ENCODE data around the gene PBX3.

PBX3 gene

DNA sequence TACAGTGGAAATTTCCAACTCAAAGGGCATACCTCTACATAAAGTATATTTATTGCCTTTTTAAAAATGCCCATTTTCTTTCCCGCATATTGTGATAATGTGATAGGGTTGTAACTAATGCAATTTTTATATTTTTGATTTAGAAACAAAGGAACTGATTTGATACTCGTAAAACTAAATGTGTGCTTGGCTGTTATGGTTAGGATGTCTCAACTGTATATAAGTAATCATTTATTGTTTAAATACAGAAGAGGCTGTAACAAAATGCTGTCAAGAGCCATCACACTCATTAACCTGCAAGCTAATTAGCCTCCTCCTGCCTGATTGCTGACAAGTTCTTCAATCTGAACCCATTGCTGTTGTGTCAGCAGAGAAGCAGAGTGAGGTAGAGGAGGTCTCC lies 149.2 kb downstream of the PBX3 start:
- no peak for TF ChIP-seq CTCF (IDR thresholded peaks at IDR 0.05; ENCODE audit: extremely low read depth, missing control alignments)
- no peak for DNase-seq (ENCODE audit: low spot score)

DNA sequence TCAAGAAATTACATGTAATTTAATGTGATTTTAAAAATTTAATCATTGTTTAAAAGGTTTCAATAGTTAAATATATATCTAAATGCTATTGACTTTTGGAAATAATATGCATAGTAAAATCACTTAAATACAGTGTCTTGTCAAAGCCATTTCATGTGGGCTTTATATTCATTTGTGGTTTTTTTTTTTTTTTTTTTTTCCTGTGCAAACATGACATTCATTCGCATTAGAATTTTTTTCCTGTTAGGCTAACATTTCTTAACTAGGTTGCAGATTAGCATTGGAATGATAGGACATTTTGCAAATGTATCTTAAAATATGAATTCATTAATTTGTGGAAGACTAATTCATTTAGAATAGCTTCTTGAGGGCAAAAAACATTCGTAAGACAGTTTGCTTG lies 149.8 kb downstream of the PBX3 start:
- no peak for TF ChIP-seq CTCF (IDR thresholded peaks at IDR 0.05; ENCODE audit: extremely low read depth, missing control alignments)
- DNase-seq (ENCODE audit: low spot score): no peak

DNA sequence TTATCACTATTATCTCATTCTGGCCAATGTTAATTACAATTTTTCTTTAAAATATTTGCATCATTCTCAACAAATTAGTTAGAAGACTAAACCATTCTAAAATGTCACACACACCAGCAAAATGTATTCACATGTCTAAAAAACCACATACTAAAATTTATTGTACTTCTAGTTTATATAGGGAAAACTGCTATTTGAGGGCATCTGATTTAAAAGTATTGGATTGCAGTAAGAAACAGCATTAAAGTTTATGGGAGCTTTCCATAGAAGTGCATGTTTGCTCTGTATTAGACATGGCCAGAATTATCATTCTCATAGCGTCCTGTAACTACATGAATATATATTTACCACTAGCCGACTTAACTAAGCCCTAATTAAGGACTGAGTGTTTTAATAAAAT lies 150.3 kb downstream of the PBX3 start:
- no peak for DNase-seq (ENCODE audit: low spot score)
- no peak for TF ChIP-seq CTCF (IDR thresholded peaks at IDR 0.05; ENCODE audit: extremely low read depth, missing control alignments)

DNA sequence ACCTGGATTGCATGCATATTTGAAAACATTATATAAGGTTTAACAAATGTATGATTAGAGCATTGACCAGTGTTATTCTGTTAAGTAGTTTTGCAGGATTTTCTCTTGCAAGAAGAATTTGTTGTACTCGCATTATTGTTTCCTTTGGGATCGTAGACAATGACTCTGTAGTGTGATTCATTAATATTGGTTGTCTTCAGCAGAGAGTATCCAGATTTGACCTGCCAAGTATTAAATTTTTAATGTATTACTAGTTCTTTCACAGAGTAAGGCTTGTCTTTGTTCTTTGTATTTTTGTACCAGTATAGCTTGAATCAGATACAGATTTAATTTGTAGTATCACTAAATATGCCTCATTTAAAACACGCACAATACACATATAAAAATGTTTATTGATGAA lies 155.0 kb downstream of the PBX3 start:
- TF ChIP-seq CTCF (IDR thresholded peaks at IDR 0.05; ENCODE audit: extremely low read depth, missing control alignments): no peak
- no peak for DNase-seq (ENCODE audit: low spot score)

GRCh38 chr9:125902831-125903512 lies 155.8 kb downstream of the PBX3 start:
- TF ChIP-seq CTCF (IDR thresholded peaks at IDR 0.05; ENCODE audit: extremely low read depth, missing control alignments): no peak
- DNase-seq (ENCODE audit: low spot score): no peak

DNA sequence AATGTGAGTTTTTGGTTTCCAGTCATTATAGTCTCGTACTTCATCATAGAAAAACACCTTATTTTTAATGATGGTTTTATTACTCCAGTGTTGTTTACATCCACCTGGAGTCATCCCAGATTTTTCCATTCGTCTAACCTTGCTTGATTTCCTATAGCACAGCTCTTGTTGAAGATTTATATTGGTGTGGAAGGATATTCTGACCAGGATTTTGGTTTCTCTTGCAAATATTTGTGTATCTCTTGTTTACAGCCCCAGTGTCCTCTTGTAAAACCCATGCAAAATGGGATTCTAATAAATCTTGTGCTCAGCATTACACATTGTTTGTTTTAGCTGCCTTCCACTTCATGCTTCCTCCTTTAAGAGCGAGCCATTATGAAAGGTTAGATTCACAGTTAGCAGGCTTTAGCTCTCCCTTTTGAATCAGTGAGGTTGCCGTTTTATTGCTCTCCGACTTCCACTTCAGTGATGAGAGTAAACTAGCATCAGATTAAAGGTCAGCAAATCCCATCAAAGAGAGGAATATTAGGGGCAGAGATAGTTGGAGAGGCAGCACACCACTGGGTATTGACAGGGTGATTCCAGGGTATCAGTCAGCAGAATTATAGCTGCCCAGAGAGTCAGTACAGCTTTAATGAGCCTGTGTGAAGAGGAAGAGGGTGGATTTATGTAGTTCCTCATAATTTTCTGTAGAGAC lies 157.1 kb downstream of the PBX3 start:
- no peak for TF ChIP-seq CTCF (IDR thresholded peaks at IDR 0.05; ENCODE audit: extremely low read depth, missing control alignments)
- DNase-seq (ENCODE audit: low spot score): no peak

GRCh38 chr9:125906144-125906543 lies 159.0 kb downstream of the PBX3 start:
- no peak for TF ChIP-seq CTCF (IDR thresholded peaks at IDR 0.05; ENCODE audit: extremely low read depth, missing control alignments)
- DNase-seq (ENCODE audit: low spot score): no peak

All from GM20000 (cell line).